GDM1 (cell line): ENCODE measurements around the gene EIF2S3.
"Not testable (repeated sequence)": the region's sequence is repeated elsewhere in the genome, so short reads cannot be mapped to it uniquely, and the experiment has no call there.

Experiments
- DNase-seq: peaks from one replicate; lab custom pipeline; 2025; lab: John Stamatoyannopoulos, UW

The EIF2S3 gene

DNA sequence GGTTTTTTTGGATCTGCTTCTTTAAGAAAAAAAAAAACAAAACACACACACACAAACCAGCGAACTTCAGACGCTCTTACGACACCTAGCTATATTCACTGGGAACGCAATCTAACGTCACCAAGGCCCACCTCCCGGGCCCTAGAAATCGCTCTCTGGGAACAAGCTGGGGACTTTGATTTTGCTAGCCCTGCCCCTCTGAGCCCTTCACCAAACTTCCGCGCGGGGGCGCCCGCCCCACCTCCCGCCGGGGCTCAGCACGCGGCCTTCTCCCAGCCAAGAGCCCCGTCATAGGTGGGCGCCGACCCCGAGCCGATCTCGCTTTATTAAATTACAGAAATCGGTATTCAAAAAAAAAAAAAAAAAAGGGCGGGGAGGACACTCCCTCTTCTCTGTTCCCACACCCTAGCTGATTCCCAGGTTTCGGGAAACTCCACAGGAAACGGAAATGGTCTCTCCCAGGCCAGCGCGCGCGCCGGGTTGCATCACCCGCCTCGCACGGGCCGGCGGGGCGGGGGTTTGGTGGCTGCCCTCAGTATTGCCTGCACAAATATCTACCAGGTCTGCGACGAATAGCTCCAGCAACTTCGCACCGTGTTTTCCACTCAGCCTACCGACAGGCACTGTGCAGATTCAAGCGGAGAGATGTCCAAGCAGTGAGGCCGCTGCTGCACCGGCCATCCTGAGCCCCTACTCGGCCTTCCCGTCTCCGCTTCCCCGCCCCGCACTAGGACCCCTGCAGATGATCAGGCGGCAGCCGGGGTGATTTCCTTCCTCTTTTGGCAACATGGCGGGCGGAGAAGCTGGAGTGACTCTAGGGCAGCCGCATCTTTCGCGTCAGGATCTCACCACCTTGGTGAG, at the start of gene EIF2S3:
TSS of gene EIF2S3 (plus strand) at position 775 of the 861 bp plus-strand sequence. CDS start at position 788, 13 bp downstream.
- DNase-seq, result peak; percentile 89

DNA sequence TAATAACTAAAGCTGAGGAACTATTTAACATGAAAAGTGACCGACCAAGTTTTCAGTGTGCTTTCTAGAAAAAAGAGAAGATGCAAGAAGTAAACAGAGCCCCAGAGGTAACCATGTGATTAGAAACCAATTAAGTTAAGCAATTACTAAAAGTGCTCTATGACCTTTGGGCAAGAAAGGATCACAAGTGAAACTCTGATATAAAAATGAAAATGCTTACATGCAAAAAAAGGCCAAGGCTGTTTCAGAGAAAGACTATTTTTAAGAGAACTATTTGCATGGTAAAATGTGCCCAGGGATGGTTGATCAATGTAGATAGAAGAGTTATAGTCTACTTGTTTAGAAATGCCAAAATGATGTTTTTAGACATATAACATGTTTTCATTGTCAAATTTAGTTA, 49.7 kb upstream of the EIF2S3 start:
- DNase-seq, result no peak

GRCh38 chrX:24005867-24006266, 48.9 kb upstream of the EIF2S3 start:
- no peak for DNase-seq

- no peak for DNase-seq
Observed at GRCh38 chrX:24012266-24012665, 42.5 kb upstream of the EIF2S3 start.

GRCh38 chrX:24014388-24015018, 40.3 kb upstream of the EIF2S3 start:
- DNase-seq, result no peak

DNA sequence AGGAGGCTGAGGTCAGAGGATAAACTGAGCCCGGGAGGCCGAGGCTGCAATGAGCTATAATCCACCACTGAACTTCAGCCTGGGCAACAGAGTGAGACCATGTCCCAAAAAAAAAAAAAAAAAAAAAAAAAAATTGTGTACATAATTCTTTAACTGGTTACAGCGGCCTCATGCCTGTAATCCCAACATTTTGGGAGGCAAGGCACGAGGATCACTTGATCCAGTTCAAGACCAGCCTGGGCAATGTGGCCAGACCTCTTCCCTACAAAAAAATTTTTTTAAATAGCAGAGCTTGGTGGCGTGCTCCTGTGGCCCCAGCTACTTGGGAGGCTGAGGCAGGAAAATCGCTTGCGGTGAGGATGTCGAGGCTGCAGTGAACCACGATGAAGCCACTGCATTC, 37.1 kb upstream of the EIF2S3 start:
- DNase-seq, result no peak

- no peak for DNase-seq
Observed at GRCh38 chrX:24018809-24019208, 35.9 kb upstream of the EIF2S3 start.

- no peak for DNase-seq
Observed at GRCh38 chrX:24019448-24019847, 35.3 kb upstream of the EIF2S3 start.

DNA sequence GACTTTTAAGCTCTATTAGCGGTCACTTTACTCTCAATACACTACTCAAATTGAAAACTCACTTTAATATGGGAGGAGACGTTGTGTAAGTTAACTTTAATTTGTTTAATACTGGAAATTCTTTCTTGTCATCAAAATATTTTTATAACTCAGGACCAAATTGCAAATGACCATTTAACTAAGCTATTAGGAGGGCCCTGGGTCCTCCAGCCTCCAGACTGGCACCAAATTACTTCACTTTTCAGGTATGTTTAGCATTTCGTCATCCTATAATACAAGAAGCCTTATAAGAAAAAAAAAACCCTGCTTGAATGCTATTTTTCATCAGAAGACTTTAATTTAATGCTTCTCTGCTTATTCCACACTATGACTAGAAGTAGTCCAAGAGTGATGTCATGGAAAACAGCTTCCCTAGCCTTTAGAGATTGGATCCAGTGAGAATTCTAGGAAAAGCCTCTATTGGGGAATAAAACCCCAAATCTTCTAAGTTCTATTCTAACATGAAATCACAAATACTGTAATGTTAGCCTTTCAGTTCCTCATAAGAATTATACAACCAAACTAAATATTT, 34.4 kb upstream of the EIF2S3 start:
- no peak for DNase-seq

GRCh38 chrX:24023544-24023943, 31.2 kb upstream of the EIF2S3 start:
- DNase-seq, result no peak

GRCh38 chrX:24023972-24024669, 30.6 kb upstream of the EIF2S3 start:
- DNase-seq, result no peak

DNA sequence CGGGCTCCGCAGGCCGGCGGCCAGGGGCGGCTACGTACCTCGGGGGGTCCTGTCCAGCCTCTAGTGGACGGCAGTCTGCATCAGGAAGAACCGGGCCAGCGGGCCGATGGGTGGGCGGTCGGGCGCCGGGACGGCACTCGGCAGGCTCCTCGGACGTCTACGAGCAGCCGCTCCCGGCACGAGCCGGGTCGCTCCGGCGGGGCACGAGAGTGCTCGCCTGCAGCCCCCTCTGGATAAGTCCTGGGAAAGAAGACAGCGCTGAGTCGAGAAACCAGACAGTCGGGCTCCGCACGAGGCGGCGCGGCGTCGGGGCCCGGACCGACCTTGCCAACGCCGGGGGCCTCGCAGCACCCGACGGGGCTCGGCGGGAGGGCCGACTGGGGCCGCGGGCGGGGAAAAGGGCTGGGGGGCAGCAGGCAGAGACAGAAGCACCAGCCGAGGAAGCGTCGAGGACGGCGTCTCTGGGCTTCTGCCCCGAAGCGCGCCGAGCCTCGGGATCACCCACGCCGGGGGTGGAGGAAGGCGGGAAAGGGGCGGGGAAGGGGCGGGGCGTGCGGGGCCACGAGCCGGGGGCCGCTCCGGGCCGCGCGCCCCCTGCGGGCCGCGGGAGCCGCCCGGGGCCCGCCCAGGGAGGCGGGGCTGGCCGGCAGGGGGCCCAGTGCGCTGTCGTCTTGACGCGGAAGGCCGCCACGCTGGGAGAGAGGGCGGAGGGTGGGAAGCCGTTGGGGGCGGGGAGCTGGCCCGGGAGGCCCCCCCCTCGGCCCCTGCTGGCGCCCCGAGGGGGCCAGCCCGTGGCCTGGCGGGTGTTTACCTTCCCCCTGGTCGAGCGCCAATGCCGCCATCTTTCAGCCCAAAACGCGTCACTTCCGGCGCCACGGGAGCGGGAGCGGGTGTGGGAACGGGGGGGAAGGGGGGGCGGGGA, 29.7 kb upstream of the EIF2S3 start:
- peak; percentile 82 for DNase-seq

DNA sequence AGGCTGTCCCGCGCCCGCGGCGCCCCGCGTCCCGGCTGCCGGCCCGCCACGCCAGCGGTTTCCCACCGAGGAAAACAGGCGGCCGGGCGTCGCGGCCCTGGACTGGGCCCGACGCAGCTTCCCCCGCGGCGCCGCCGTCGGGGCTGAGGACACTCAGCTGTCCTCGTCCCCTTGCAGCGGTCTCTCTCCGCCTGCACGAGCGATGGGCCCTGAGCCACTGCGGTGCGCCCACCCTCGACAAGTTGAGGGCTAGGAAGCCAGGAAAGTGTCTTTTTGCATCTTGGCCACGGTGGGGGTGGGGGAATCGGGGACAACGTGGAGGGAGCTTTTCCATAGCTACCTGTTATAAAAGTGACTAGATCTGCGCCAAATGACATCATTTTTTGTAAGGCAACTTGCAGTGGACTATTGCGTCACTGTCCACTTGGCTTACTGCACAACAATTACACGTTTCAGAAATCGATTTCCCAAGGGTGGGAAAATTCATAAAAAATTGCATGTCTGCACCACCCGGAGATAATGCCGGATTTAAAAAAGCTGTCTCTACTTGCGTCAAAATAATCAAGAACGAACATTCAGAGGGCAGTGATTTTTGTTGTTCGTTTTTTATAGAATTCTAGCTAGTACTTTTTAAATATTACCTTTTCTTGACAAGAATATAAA, 28.9 kb upstream of the EIF2S3 start:
- peak; percentile 37 for DNase-seq

- DNase-seq, result no peak
Observed at GRCh38 chrX:24026432-24026831, 28.3 kb upstream of the EIF2S3 start.

DNA sequence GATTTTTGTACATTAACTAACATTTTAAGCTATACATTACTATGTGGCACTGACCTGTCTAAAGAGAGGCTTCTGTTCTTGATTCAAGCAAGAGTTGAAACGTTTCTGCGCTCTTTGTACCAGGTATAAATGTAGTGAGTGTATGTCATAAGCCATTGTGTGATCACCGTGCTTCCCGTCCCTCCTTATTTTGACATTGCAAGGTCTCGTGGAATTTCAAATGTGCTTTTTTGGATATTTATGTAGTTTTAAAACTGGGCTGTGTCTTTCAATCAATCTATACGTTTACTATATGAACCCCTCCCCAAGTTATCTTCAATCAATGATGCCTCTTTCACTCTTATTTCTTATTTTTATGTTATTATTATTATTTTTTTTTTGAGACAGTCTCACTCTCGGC, 27.7 kb upstream of the EIF2S3 start, which contains the start of gene KLHL15:
TSS of gene KLHL15 (minus strand) at position 101 of the 400 bp plus-strand sequence. CDS start 20,493 bp downstream, outside the sequence.
- DNase-seq, result no peak

- no peak for DNase-seq
Observed at GRCh38 chrX:24027985-24028384, 26.8 kb upstream of the EIF2S3 start.

- no peak for DNase-seq
Observed at GRCh38 chrX:24030597-24030996, 24.2 kb upstream of the EIF2S3 start.

- DNase-seq, result no peak
Observed at GRCh38 chrX:24034485-24034884, 20.3 kb upstream of the EIF2S3 start.

DNA sequence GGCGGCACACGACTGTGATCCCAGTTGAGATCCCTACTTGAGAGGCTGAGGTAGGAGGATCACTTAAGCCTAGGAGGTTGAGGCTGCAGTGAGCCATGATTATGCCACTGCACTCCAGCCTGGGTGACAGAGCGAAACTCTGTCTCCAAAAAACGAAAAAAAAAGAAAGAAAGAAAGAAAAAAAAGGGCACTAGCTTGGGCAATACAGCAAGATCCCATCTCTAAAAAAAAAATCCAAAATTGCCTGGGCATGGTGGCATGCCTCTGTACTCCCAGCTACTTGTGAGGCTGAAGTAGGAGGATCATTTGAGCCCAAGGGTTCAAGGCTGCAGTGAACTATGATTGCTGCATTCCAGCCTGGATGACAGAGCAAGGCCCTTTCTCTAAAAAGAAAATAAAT, 17.0 kb upstream of the EIF2S3 start:
- no peak for DNase-seq

DNA sequence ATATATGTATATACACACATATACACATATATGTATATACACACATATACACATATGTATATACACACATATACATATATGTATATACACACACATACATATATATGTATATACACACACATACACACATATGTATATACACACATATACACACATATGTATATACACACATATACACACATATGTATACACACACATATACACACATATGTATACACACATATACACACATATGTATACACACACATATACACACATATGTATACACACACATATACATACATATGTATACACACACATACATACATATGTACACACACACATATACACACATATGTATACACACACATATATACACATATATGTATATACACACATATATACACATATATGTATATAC, 8.7 kb upstream of the EIF2S3 start:
- not testable (repeated sequence) for DNase-seq

DNA sequence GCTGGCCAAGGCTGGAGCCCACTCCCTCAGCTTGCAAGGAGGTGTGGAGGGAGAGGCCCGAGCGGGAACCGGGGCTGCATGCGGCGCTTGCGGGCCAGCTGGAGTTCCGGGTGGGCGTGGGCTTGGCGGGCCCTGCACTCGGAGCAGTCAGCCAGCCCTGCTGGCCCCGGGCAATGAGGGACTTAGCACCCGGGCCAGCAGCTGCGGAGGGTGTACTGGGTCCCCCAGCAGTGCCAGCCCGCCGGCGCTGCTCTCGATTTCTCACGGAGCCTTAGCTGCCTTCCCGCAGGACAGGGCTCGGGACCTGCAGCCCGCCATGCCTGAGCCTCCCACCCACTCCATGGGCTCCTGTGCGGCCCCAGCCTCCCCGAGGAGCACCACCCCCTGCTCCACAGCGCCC, 5.1 kb upstream of the EIF2S3 start:
- not testable (repeated sequence) for DNase-seq
